GM21619 (cell line): Measurements from ENCODE around the gene DOK3.
"Not testable (repeated sequence)": the region's sequence is repeated elsewhere in the genome, so short reads cannot be mapped to it uniquely, and the experiment has no call there.

Experiments
- ATAC-seq: cut with Tn5 transposase; IDR thresholded peaks from one replicate; pipeline ENCODE4 v1.9.1; 2021; ENCODE audit not compliant: unreplicated experiment

The DOK3 gene

DNA sequence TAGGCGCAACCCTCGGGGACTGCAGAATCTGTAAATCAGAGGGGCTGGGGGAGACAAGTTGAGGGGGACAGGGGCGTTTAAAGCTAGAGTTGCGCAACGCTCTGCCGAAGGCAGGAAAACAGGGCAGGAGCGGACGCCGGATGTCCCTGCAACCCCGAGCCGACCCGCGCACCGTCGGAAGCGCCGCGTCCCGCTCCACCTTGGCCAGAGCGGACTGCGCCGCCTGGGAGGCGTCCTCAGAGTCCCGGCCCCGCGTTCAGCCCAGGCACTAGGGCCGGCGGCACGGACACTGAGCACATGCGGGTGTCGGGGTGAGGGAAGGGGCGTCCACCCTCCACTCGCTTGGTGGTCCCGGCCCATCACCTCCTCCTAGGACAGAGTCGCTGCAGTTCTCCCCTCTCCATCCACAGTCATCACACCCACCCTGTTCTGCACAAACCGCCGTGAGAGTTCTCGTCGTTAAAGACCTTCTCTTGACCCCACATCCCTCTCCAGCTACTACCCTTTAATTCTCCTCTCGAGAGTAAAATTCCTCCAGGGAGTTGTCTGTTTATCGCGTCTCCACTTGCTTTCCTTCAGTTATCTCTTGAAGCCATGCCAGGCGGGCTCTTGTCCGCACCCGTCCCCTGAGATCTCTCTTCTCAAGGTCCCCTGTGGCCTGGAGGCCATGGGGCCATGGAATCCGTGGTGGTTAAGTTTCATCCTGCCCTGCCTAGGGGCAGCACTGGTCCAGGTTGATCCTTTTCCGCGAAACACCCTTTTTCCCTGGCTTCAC, 11.4 kb downstream of the DOK3 start:
- peak; percentile 6 for ATAC-seq

DNA sequence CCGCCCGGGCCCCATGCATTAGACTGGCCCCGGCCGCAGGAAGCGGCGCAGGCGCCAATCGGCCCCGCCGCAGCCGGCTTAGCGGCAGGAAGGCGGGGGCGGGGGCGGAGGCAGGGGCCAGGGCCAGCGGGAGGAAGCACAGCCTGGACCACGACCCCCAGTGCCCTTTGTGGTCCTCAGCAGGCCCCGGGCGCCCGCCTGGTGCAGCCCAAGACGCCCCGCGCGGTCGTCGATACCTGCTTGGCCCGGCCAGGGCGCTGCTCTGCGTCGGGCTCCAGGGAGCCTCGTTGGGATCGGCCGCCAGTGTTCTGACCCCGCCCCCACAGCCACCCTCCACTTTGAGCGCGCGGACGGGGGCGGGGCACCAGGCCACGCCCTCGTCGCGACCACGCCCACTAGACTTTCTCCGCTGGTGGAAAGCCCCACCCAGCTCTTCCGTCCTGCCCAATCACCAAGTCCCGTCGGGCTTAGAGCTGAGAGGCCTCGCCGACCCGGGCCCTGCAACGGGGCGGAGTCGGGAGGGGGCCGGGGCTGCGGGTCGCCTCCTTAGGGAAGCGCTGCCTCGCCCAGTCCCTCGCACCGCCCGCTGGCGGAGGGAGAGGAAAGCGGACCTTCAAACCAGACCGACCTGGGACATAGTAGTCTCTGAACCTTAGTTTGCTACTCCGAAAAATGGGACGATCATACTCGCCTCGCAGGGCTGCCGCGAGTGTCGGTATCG, 12.2 kb downstream of the DOK3 start, which contains the start of gene PDLIM7:
TSS of gene PDLIM7 (minus strand) at position 313 of the 721 bp plus-strand sequence. CDS start 1,092 bp downstream, outside the sequence.
- peak; percentile 69 for ATAC-seq

DNA sequence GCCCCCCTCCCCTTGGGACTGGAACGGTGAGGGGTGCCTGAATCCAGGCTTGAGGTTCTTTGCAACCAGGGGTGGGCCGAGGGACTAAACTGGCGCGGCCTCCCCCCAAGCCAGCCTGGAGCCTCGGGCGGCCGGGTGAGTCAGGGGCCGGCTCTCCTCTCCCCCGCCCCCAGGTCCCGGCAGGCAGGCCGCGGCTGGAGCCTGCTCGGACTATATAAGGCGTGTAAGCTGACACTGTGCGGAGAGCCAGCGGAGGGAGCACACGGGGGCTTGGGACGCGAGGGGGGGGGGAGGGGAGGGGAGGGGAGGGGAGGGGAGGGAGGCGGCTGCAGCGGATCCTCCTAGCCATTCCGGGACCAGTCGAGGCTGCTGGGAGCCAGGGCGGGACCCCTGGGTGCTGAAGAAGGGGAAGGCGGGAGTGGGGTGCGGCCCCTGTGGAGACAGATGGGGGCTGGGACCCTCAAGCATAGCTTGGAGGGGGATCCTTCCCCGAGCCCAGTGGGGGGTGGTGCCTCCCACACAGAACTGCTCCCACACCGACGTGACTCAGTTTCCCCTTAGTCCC, 12.8 kb downstream of the DOK3 start:
- ATAC-seq, result no peak

DNA sequence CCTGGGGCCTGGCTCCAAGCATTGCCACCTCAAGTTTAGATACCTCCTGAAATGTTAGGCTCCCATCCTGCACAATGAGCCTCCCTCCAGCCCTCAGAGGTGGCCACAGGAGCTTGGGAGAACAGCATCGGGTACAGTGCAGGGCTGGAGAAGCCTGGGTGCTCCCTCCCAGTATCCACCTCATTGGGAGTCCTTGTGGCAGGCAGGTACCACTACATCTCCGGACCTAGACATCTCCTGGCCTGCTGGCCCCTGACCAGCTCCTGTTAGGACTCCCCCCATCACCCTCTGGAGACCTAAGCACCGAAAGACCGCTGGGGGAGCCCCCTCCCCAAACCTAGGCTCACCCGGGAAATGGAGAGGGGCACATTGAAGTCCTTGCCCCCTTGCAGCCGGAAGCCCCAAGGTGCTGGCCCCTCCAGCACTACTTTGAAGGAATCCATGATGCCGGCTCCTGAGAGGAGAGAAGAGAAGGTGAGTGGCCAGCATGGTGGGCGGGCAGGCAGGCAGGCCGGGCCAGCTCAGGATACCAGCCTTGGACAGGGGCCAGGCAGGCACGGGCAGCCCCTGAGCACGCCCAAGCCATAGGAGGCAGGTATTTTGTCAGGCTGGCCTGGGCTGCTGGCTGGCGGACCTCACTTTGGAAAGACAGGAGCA, 13.4 kb downstream of the DOK3 start:
- no peak for ATAC-seq

DNA sequence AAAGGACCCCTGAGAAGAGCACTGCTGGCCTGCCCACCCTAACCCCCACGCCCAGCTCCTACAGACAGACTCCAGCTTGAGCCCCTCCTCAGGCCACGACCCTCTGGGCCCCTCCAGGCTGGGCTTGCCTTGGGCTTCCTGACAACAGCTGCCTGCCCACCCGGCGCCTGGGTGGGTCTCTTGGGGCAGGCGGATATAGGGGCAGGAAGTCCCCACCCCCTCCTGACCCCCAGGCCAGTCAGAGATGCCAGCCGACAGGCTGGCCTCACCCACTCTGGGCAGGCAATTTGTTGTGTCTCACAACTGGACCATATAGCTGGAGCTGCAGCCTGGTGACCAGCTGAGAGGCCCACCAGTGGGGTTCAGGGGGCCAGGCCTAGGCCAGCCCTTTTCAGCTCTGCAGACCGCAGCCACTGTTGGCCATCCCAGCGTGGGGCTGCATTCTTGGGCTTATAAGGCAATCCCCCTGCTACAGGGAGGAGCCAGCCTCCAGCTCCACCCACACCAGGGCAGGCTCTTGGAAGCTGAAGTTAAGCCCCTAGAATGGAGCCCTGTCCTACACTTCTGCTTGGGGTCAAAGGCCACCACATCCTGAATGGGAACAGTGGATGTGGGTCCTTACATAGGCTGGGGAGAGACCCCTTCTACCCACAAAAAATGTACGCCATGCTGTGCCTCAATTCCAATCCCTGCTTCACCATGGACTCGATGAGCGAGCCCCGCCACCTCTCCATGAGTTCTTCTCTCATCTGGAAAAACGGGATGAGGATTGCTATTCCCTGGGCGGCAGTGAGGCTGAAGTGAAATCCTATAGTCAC, 14.2 kb downstream of the DOK3 start:
- no peak for ATAC-seq

DNA sequence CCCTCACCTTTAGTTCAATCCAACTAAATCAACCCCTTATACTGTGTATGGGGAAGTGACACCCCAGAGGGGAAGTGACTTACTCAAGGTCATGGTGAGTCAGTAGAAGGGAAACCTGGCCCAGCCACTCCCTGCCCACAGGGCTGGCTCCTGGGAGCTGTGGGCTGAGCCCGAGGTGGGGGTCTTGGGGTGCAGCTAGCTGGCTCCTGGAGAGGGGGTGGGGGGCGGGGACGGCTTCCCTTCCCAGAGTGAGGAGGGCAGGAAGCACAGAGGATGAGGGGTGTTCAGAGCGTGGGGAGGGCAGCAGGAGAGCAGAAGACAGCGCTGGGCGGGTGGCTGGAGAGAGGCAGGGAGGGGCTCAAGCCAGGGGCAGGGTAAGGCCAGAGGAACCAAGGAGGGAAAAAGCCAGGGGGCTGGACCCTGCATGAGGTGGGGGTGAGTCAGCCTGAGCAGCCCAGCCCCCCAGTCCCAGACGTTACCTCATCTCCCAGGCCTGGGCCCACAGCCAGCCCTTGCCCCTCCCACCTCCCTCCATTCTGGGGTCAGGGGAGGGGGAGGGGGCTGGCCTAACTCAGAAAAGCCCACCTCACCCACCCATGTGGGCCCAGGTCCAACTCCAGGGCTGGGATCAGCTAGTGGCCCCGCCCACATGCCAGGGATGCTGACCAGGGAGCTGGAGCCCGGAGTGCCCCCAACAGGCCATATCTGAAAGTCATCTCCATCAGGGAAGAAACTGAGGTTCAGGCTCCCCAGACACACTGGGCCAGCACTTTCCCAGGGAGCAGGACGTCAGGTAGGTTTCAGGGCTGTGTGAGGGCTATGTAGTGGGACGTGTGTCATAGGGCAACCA, 15.1 kb downstream of the DOK3 start:
- no peak for ATAC-seq

DNA sequence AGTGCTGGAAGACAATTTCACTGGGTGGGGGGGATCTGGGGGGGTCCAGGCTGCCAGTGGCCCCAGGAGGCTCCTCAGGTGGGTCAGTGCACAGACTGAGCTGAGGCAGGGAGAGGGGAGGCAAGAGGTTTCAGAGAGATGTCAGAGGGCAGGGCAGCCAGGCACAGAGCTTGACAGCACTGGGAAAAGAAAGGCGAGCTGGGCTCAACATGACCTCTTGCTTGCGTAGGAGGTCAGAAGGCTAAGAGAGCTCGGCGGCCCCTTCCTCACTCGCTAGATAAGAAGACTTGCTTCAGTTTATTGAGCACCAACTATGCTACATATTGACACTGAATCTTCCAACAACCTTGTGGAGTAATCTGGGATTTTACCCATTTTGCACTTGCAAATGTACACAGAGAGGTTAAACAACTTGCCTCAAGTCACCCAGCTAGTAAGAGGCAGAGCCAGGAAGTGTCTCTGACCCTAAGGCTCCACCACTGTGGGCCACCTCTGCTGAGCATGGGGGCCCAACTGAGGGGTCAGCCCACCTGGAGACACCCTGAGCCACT, 15.8 kb downstream of the DOK3 start:
- no peak for ATAC-seq

DNA sequence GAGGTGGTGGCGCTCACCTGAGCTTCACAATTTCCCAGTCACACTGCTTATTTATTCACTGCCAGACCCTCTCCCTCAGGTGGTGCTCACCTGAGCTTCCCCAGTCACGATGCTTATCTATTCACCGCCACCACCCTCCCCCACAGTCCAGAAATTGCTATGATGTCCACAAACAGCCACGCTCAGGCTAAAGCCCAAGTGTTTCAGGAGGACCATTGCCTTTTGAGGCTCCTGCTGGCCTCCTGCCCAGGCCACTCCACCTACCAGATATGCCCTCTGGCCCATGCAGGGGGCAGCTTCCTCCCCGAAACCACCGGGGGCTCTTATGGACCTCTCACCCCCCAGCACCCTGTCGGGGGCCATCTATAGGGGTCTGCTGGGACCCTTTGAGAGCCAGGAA, 16.8 kb downstream of the DOK3 start:
- no peak for ATAC-seq

DNA sequence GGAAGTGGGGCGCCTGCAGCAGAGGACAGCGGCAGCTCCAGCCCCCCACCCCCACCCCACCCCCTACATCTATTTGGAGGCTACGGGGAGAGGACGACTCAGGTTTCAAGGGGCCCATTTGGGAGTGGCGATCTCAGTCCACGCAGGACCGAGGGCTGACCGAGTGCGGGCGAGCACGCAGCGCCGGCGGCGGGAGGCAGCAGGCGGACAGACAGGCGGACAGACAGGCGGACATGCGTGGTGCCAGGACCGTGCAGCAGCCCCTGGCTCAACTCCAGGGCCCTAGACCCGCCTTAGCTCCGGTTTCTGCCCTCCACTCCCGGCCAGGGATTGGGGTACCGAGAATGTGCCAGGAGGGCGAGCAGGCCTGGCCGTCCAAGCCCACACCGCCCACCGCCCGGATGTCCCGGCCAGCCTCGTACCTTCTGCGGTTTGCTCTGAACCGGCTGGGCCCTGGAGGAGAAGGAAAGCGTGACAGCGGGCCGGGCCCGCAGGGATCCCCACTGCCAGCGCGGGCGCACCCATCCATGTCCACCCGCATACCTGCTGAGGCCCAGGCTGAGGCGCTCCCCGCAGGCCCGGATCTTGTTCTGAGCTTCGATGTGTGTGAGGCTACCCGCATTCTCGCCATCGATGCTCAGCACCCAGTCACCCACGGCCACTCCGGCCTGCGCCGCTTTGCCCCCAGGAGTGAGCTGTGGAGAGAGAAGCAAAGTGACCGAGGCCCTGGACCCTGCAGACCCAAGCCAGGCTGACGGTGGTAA, 17.5 kb downstream of the DOK3 start:
- no peak for ATAC-seq

DNA sequence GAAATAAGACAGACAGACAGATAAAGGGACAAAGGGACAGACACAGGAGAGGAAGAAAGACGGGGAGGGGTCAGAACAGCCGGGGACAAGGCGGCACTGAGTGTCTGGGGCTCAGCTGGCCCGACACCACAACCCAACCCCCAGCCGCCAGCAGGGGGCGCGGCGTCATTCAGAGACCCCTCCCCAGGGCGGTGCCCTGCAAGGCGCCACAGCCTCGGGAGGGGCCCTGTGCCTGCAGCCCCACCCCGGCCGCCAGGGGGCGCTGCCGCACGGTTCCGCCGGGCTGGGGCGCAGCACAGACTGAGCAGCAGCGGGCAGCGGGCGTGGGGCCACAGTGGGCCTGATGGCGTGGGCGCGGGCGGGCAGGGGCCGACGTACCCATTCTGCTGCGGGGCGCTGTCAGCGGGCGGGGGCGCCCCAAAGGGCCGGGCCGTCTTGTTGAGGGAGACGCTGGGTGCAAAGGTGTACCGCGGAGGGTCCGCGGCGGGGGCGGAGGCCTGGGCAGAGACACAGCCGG, 18.1 kb downstream of the DOK3 start:
- ATAC-seq, result no peak

DNA sequence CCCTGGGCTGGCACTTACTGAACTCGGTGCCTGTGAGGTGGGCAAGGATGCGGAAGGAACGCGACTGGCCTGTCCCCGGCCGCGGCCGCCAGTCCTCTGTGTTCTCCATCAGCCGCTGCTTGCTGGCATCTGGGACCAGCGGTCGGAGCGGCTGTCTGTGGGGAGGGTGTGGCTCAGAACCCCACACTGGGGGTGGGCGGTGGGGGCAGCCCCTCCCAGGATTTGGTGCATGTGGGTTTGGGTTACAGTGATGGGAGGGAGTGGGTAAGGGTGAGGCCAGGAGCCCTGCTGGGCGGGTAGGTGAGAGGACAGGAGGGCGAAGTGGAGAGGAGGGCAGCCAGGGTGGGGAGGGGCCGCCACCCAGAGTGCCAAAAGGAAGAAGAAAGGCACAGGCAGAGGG, 18.6 kb downstream of the DOK3 start:
- no peak for ATAC-seq

DNA sequence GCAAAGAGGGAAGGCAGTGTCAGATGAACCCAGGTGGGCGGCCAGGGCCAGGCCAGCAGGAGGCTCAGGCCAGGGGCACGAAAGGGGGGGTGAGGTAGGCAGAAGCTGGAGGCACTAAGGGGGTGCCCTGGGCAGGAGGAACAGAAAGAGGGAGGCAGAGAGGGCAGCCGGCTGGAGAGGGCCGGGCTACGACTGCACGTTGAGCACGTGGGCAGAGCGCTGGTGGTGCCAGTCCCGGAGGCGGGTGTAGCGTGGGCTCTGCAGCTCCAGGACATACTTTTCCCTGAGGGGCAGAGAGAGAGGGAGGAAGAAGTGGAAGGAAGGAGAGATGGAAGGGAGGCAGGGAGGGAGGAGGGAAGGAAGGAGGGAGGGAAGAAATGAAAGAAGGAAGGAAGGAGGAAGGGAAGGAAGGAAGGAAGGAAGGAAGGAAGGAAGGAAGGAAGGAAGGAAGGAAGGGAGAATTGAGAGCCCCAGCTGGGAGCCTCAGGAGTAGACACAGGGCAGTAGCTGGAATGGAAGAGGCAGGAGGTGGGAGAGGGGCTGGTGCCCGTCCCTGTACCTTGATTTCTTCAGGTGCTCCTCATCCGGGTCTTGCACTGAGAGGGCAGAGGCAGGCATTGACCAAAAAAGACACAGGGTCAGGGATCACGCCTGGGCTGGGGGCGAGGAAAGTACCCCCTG, 19.2 kb downstream of the DOK3 start:
- no peak for ATAC-seq

DNA sequence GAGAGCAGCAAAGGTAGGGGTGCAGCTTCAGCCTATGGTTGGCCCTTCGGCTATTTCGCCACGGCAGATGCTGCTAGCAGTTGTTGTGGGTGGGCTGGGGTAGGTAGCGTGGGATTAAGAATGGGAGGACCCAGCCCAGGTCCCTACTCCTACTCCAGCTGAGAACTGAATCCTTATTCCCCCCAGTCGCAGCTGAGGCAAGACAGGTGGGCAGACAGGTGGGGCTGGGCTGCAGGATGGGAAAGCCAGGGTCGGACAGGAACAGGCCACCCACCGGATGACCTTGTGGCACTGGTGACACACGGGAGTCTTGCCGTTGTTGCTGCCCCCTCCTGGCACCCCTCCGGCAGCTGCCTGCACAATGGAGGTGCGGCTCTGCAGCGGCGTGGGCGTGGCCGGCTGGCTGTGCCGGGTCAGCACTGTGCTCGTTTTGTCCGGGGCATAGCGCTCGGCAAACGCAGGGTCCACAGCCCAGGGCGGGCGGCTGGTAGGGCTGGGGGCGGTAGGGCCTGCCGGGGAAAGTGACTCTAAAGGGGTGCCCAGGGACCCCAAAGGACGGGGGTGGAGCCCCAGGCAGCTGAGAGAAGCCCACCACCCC, 20.4 kb downstream of the DOK3 start:
- no peak for ATAC-seq

DNA sequence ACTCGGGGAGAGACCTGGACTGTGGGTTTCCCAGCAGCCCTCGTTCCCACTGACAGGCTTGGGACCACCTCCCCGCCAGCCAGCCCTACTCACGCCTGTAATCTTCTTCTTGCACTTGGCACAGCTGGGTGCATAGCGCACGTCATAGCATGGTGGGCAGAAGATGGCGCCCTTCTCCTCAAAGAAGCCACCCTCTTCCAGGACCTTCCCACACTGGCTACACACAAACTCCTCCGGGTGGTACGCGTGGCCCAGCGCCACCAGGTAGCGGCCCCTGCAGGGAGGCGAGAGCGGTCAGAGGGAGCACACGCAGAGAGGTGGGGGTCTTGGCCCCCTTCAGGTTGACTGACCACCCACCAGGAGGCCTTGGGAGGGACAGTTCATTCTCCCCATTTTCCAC, 21.7 kb downstream of the DOK3 start:
- no peak for ATAC-seq

DNA sequence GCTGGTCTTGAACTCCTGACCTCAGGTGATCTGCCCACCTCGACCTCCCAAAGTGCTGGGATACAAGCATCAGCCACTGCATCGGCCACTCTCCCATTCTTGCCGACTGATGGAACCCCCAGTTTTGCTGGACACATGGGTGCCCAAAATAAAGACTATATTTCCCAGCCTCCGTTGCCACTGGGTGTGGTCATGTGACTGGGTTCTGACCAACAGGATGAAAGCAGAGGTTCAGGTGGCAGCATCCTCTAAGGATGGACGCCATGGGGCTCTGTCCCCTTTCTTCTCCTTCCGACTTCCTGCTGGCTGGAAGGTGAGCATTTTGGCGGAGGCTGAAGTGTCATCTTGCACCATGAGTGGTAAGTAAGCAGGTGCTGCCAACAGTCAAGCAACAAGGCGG, 22.5 kb downstream of the DOK3 start:
- no peak for ATAC-seq

DNA sequence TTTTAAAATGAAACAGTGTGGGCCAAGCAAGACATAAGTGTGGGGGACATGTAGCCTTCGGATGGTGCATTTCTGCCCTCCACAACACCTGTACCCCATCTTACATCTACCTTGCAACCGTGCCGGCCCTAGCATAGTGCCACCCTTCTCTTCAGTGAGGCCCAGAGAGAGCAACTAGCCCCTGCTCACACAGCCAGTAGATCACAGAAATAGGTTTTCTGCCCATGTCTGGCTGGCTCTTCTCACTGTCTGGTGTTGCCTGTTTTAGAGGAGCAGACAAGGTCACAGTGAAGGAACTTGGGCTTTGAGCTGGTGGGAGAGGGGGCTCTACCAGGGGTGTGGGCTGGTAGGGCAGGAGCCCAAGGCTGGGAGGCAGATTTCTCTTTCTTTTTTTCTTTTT, 23.4 kb downstream of the DOK3 start:
- no peak for ATAC-seq

DNA sequence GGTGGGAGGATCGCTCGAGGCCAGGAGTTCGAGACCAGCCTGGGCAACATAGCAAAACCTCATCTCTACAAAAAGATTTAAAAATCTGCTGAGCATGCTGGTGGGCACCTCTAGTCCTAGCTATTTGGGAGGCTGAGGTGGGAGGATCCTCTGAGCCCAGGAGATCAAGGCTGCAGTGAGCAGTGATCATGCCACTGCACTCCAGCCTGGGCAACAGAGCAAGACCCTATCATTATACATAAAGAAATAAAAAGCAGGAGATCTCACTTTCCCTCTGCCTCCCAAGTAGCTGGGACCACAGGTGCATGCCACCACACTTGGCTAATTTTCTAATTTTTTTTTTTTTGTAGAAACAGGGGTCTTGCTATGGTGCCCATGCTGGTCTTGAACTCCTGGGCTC, 23.9 kb downstream of the DOK3 start:
- ATAC-seq, result not testable (repeated sequence)
